ENCODE data around the gene STX7. TPM values are rescaled to one million over a fixed set of nuclear protein-coding genes. Genes with fewer than 3 reads are reported as not detected.
A peak's percentile ranks its signal among the peaks of the same experiment; 100 is the strongest.

The STX7 gene
- total RNA-seq, 2 donors from 2014 or later = 36.6 to 41.7 TPM

GRCh38 chr6:132445201-132445951, 67.5 kb downstream of the STX7 start:
- no peak for TF ChIP-seq CTCF (conservative IDR thresholded peaks at IDR 0.05)
- Mint-ChIP-seq H3K4me3 (no peak overlapping the region), H3K36me3 (ENCODE audit: low read depth) (peaks cover 13% of the 10 kb centered on the region), H3K27ac (no peak overlapping the region), H3K27me3 (ENCODE audit: insufficient read depth) (no peaks in the 10 kb centered on the region), H3K4me1 (peaks cover 16% of the 10 kb centered on the region), H3K9me3 (peaks cover 23% of the 10 kb centered on the region)
- 71 to 93% methylated on average over 1 to 2 of the region's 3 CpGs for WGBS, 2 experiments (ENCODE audit: insufficient coverage in 1 of 2, insufficient read length in 1 of 2)
- H3K4me3 ChIP-seq (ENCODE audit: low read length) = no peak overlapping the region
- H3K36me3 ChIP-seq (ENCODE audit: control insufficient read depth, insufficient read depth, low read length) = peaks cover 7% of the 10 kb centered on the region
- no peaks in the 10 kb centered on the region for H3K27me3 ChIP-seq (ENCODE audit: control insufficient read depth, insufficient read depth, low read length, poor library complexity, severe bottlenecking)
- peak overlapping the region; percentile 17 for H3K27ac ChIP-seq (ENCODE audit: low read depth, low read length)
- no peak overlapping the region for H3K9ac ChIP-seq (ENCODE audit: extremely low read depth, low read length, poor library complexity, severe bottlenecking)
- H3K9me3 ChIP-seq (ENCODE audit: control insufficient read depth, low read length) = peaks cover 21% of the 10 kb centered on the region
- DNase-seq = no peak
- H3K4me1 ChIP-seq (ENCODE audit: control insufficient read depth, insufficient read depth, low read length) = no peaks in the 10 kb centered on the region

DNA sequence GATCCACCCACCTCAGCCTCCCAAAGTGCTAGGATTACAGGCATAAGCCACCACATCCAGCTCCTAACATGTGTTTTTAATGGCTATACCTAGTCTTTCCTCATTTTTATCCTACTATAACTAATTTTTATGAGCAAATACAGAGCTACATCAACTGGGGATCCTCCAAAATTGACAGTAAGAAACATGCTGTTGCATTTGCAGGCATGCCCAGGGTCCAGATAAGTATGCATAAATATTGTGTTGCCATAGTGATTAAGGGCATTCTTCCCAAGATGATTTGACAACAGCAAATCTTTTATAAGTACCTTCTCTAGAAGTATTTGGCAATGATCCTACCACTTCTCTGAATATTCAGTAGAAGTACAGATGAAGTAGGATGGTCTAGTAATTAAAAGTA, 69.7 kb downstream of the STX7 start:
- DNase-seq = no peak
- no peaks in the 10 kb centered on the region for H3K27me3 ChIP-seq (ENCODE audit: control insufficient read depth, insufficient read depth, low read length, poor library complexity, severe bottlenecking)
- Mint-ChIP-seq H3K27me3 (ENCODE audit: insufficient read depth) (no peaks in the 10 kb centered on the region), H3K4me3 (no peak overlapping the region), H3K4me1 (peaks cover 16% of the 10 kb centered on the region), H3K9me3 (peaks cover 23% of the 10 kb centered on the region), H3K36me3 (ENCODE audit: low read depth) (peaks cover 6% of the 10 kb centered on the region), H3K27ac (no peak overlapping the region)
- no peak overlapping the region for H3K27ac ChIP-seq (ENCODE audit: low read depth, low read length)
- TF ChIP-seq CTCF (conservative IDR thresholded peaks at IDR 0.05) = no peak
- peaks cover 21% of the 10 kb centered on the region for H3K9me3 ChIP-seq (ENCODE audit: control insufficient read depth, low read length)
- no peaks in the 10 kb centered on the region for H3K4me1 ChIP-seq (ENCODE audit: control insufficient read depth, insufficient read depth, low read length)
- H3K4me3 ChIP-seq (ENCODE audit: low read length) = no peak overlapping the region
- H3K36me3 ChIP-seq (ENCODE audit: control insufficient read depth, insufficient read depth, low read length) = no peaks in the 10 kb centered on the region
- H3K9ac ChIP-seq (ENCODE audit: extremely low read depth, low read length, poor library complexity, severe bottlenecking) = no peak overlapping the region

DNA sequence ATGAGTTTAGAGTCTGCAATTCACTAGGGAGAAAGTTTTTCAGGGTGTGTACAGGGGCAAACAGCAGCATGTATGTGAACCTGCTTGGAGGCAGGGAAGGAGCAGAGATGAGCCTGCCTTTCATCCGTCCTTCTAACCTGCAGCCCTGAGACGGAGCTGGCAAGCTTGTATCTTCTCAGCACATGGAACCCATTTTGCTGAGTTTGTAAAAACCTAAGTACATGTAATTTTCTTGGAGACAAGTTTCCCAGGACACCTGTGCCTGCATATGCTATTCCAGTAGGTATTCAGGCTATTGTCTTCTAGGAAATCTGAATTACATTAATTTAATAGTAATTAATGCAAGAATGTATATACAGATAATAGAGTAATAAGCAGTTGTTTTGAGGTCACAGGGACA, 82.8 kb downstream of the STX7 start:
- DNase-seq = no peak
- no peaks in the 10 kb centered on the region for H3K36me3 ChIP-seq (ENCODE audit: control insufficient read depth, insufficient read depth, low read length)
- H3K4me1 ChIP-seq (ENCODE audit: control insufficient read depth, insufficient read depth, low read length) = no peaks in the 10 kb centered on the region
- H3K4me1 Mint-ChIP-seq = no peaks in the 10 kb centered on the region
- H3K27me3 Mint-ChIP-seq (ENCODE audit: insufficient read depth) = peaks cover 2% of the 10 kb centered on the region
- H3K4me3 ChIP-seq (ENCODE audit: low read length) = no peak overlapping the region
- no peaks in the 10 kb centered on the region for H3K36me3 Mint-ChIP-seq (ENCODE audit: low read depth)
- H3K9ac ChIP-seq (ENCODE audit: extremely low read depth, low read length, poor library complexity, severe bottlenecking) = no peak overlapping the region
- H3K4me3 Mint-ChIP-seq = no peak overlapping the region
- no peak overlapping the region for H3K27ac Mint-ChIP-seq
- TF ChIP-seq CTCF (conservative IDR thresholded peaks at IDR 0.05) = no peak
- no peak overlapping the region for H3K27ac ChIP-seq (ENCODE audit: low read depth, low read length)
- H3K27me3 ChIP-seq (ENCODE audit: control insufficient read depth, insufficient read depth, low read length, poor library complexity, severe bottlenecking) = no peaks in the 10 kb centered on the region
- WGBS, 2 experiments (ENCODE audit: insufficient coverage in 1 of 2, insufficient read length in 1 of 2) = 85 to 86% methylated on average over 2 of the region's 2 CpGs
- no peaks in the 10 kb centered on the region for H3K9me3 Mint-ChIP-seq
- no peaks in the 10 kb centered on the region for H3K9me3 ChIP-seq (ENCODE audit: control insufficient read depth, low read length)
